Camera-type eye (tissue), 1 donor: ENCODE data around the gene SEC14L2. TPM values are rescaled to one million over a fixed set of nuclear protein-coding genes. Genes with fewer than 3 reads are reported as not detected.

Experiments
- total RNA-seq: library from RNA; depleted of rRNA; stranded (reverse); fragments of >200 nt; gene quantifications from one replicate; pipeline ENCODE4 v1.2.3, GENCODE V29; 2014

The SEC14L2 gene
- total RNA-seq = 27.5 TPM

DNA sequence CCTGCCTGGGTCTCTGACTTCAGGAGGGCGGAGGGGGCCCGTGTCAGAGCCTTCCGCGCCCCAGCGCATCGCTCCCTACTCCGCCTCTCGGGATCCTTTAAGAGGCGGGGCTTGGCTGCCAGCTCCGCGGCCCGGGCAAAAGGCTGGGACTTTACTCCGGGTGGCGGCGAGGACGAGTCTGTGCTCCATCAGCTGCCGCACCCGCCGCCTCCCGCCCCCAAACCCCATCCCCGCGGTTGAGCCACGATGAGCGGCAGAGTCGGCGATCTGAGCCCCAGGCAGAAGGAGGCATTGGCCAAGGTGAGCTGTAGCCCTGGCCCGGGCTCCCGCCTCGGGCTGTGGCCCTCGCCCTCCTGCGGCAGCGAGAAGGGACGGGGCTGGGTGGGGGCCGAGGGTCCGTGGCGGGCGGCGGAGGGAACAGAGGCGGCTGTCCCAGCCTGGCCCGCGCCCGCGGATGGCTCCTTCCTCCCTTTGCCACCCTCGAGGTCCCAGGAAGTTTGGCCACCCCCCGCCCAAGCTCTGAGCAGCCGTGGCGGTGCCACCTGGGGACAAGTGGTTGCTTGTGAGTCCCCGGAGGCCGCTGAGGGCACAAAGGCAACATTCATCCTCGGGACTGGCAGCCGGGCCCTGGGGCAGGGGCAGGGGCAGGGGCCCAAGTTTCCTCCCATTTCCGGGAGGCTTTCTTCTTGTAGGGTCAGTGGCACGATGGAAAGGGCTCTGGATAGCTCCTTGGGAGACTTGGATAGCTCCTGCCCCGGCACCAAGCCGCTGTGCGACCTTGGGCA lies at the start of gene SEC14L2:
SEC14L2 (plus strand) TSS at position 148 of the 785 bp plus-strand sequence; CDS start at position 247, 99 bp downstream.

DNA sequence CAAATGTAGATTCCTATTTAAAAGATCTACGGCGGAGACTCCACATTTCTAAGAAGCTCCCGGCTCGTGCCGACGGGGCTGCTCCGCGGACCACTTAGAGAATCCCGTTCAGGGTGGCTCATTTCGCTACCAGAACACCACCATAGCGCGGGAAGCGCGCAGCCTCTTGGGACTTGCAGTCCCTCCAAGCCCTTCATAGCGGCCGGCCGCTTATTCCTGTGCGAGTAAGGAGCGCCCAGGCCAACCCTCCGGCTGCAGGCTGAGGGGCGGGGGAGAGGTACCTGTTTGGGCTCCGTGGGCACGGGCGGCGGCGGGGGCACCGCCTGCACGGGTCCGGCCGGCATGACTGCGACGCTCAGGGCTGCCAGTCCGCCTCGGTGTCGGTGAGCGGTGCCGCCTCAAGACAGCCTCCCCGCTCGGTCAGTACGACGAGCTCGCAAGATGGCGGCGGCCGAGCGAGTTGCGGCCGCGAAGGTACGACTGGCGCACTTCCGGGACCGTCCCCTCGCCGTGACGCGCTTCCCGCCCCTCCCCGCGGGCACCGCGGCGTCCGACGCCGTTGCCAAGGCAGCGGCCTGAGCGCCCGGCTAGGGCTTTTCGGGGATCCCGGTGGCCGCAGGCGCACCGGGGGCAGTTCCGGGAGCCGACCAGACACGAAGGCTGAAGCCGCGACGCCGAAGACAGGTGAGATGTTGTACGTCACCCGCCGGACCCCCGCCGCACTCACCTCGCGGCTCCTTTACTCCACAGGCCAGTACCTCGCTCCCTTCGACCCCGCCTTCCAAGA lies 40.2 kb upstream of the SEC14L2 start, which contains the start of the genes CCDC157 and SF3A1:
CCDC157 (plus strand) TSS at position 559 of the 787 bp plus-strand sequence. CDS start 8,994 bp downstream, outside the sequence.
SF3A1 (minus strand) TSS at position 446 of the 787 bp plus-strand sequence; CDS start at position 344, 102 bp downstream.

DNA sequence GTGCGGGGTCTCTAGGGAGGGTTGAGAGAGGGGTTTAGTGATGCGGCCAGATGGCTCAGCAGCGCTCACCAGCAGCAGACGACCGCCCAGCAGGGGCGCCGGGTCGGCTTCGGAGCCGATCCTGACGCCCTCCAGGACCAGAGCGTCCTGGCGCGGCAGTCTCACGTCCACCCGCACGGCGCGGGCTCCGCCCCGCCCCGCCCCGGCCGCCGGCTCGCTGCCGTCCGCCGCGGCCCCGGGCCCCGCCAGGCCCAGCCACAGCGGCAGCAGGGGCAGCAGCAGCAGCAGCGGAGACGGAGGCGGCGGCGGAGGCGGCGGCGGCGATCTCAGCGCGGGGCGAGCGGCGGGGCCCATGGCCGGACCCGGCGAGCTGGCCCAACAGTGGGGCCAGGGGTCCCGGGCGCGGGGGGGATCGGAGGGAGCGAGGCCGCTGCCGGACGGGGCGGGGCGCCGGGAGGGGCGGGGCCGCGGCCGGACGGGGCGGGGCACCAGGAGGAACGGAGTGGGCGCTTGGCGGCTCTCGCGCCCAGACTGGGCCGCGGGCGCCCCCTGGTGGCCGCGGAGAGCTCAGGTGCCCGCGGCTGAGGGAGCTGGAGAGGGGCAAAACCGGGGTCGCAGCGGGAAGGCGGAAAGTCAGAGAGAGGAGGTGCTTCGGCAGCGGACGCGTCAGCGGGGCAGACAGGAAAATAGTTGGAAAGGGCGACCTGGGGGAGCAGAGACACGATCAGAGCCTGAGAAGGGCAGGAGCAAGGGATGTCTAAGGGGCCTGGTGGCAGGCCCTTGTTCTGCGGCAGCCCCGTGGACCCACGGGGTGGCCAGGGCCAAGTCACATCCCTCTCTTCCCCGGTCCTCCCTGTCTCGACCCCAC lies 9.6 kb upstream of the SEC14L2 start, which contains the start of gene RNF215:
RNF215 (minus strand) TSS at position 452 of the 868 bp plus-strand sequence; CDS start at position 354, 98 bp downstream.

DNA sequence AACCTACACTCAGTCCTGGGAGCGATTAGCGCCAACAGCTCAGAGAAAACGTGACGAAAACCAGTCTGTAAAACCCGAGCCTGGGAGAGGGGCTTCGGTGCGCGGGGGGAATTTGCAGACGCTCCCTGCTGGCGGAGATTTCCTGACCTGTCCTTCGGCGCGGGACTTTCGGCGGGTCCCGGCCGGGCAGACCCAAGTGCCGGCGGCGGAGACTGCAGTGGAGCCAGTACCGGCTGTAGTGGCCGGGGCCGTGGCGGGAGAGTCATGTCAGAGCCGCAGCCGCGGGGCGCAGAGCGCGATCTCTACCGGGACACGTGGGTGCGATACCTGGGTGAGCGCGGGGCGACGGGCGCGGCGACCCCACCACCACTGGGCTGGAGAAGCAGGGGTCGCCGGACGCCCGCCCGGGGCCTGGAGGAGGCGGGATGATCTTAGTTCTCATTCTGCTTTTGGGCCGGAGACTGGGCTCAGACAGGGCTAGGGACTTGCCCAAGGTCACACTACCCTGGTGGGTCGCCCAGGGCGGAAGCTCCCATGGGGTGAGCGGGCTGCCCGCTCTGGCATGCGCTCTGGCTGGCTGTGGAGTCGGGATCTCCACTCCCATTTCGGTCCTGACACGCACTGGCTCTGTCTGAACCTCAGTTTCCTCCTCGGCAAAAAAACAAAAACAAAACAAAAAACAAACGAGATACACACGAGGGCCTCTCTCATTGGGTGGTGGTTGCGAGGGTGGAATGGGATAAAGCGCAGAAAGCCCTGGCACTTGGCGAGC lies 29.0 kb downstream of the SEC14L2 start, which contains the start of gene MTFP1:
MTFP1 (plus strand) TSS at position 153 of the 772 bp plus-strand sequence; CDS start at position 265, 112 bp downstream.

DNA sequence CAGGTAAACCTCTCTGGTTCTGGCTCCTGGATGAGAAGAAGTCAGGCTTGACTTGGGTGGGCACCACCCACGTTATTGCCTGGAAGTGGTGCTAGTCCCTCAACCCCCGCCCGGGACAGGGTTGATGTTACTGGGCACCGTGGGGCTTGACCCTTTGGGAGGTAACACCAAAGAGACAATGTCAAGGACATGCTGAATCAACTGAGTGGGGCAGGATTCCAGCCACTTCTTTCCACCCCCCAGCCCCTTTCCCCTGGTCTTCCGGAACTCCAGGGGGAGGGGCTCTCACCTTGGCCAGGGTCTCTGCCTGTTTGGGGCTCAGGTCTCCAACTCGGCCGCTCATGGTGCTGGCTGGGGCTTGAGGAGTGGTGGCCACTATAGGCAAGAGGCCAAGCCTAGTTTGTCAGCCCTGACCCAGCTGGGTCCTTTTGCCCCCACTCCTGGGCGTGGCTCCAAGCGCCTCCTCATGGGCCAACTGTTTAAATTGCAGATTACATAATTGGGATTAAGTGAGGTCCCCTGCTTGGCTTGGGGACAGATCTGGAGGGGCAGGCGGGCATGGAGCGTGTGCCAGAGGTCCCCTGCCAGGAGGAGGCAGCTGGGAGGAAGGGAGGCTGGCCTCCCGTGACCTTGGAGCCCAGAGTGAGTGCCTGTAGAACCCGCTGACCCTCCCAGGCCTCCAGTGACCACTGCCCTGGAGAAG lies 74.9 kb downstream of the SEC14L2 start, which contains the start of gene SEC14L3:
SEC14L3 (minus strand) TSS at position 402 of the 703 bp plus-strand sequence; CDS start at position 343, 59 bp downstream.

Other genes starting within 250 kb of the SEC14L2 start
- 0.93 TPM for gene LIF, start 150.3 kb upstream of the SEC14L2 start, total RNA-seq
- 0.77 TPM for gene OSM, start 130.2 kb upstream of the SEC14L2 start, total RNA-seq
- gene CASTOR1, start 107.5 kb upstream of the SEC14L2 start, total RNA-seq = 11.8 TPM
- gene TBC1D10A, start 70.1 kb upstream of the SEC14L2 start, total RNA-seq = 13.7 TPM
- gene SF3A1, start 40.1 kb upstream of the SEC14L2 start, total RNA-seq = 78.5 TPM
- 13.0 TPM for gene CCDC157, start 40.0 kb upstream of the SEC14L2 start, total RNA-seq
- gene RNF215, start 9.6 kb upstream of the SEC14L2 start, total RNA-seq = 19.8 TPM
- 18.7 TPM for gene MTFP1, start 28.8 kb downstream of the SEC14L2 start, total RNA-seq
- not detected for gene SEC14L3, start 75.0 kb downstream of the SEC14L2 start, total RNA-seq
- gene SEC14L4, start 108.7 kb downstream of the SEC14L2 start, total RNA-seq = 0.60 TPM
- 4.1 TPM for gene SEC14L6, start 149.7 kb downstream of the SEC14L2 start, total RNA-seq
- 2.7 TPM for gene GAL3ST1, start 177.6 kb downstream of the SEC14L2 start, total RNA-seq
- gene PES1, start 194.9 kb downstream of the SEC14L2 start, total RNA-seq = 42.1 TPM
- 31.2 TPM for gene TCN2, start 210.2 kb downstream of the SEC14L2 start, total RNA-seq
- 8.8 TPM for gene SLC35E4, start 238.8 kb downstream of the SEC14L2 start, total RNA-seq